Left renal cortex interstitium (tissue), 4 donors: Measurements from ENCODE around the gene ATRN. TPM values are rescaled to one million over a fixed set of nuclear protein-coding genes. Genes with fewer than 3 reads are reported as not detected.

Experiments used
- DNase-seq, 4 donors: peaks; one replicate each; pipeline ENCODE4 v3.0.0-alpha.2; 2013; ENCODE audit warnings: low read depth in 4 of 4, low spot score in 2 of 4, missing footprints in 1 of 4
- polyA plus RNA-seq, 4 donors: library from polyadenylated mRNA; unstranded; fragments of 120-200 nt; gene quantifications; one replicate each; pipeline ENCODE4 v1.2.1, GENCODE V29; 2013; ENCODE audit not compliant: insufficient read length in 4 of 4

The ATRN gene
- polyA plus RNA-seq, 4 donors: 44.8 to 51.1 (median 49.5) TPM

DNA sequence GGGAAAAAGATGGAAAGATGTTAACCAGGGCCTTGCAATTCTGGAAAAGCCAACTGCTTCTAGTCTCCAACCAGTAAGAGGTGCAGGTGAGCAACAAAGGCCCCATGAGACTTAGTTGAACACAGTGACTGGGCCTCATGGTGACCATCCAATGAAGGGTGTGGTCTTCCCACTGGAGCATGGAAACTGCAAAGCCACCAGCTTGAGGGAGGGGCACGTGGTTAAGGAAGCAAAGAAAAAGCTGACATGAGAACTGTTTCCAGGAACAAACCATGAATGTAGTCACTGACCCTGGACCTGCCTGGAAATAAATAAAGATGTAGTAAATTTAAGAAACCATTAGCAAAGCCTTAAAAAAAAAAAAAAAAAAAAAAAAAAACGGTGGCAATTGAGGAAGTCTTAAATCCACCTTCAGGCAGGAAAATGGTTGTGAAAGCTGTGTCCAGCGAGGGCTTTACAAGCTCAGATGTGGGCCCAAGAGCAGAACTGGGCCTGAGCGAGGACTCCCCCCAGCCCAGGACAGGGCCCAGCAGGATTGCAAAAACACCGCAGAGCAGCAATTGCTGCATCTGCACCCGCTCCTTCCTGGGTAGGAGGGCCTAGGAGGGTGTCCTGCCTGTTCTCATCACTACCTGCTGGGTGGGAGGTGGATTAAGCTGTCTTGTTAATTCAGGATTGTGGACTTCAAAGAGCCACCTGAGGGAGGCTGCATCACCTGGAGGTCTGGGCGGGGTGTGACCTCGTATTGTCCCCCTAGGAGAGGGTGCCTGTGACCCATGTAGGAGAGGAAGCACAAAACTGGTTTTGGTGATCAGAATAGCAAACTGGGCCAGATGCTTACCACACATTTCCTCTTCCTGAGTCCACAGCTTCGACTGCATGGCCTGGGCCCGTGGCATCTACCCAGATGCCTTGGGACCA, 182.1 kb downstream of the ATRN start:
- DNase-seq: peak in 1 of 4 donors; percentile 41

DNA sequence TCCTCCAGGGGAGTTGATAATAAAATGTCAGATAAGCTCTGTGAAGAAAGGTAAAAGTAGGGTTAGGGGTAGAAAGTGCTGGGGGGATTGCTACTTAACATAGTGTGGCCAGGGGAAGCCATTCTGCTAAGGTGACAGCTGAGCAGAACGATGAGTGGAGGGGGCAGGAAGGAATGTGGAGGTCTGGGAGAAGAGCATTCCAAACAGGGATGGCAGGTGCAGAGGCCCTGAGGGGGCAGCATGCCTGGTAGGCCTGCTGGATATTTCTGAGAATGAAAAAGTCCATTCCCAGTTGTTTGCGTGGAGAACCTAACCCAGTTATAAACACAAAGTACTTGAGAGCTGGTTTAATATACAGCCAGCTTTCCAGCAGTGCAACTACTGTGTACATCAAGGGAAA, 183.1 kb downstream of the ATRN start:
- no peak for DNase-seq

DNA sequence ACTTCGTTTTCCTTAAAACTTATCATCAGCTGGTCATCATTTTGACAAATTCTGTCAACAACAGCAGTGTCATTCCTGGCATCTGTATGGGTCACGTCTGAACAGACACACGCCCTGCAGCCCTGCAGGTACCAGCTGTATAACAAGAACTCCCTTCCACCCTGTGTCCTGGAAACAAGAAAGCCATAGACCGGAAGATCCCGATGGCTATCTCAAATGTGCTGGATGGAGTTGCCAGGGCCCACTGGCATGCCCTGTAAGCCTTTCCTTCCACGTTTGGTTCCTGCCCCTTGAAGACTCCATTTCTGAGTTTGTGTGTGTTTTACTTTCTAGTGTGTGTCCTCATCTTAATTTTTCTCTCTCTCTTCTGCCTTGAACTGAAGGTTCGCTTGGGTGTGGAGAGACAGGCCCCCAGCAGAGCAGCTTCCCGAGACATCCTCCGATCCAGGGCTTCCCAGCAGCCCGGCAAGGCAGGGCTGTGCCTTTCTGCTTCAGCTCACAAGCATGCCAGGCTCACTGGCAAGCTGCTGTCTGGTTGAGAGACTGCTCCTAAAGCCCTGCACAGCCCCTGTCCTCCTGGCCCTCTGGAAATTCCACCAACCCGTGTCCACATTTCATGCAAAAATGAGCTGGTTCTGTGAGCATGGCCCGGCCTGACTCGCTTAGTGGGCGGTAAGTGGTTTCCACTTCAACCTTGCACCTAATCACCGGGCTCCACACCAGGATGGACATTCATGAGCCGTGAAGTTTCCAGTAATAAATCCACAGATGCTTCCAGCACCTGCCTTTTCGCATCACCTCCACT, 183.7 kb downstream of the ATRN start:
- peak in 2 of 4 donors; percentile 39 to 41 for DNase-seq

DNA sequence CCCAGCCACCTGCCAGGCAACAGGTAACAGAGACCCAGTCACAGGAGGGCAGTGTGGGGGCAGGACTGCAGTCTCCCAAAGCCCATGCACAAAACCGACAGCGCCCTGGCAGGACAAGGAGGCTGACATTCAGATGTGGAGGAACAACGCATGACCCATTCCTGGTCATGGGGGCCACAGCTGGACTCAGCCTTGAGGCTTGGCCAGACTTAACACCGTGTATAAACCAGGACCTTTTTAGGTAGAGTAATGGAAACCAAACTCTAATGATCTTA, 184.2 kb downstream of the ATRN start:
- DNase-seq: no peak

- no peak for DNase-seq
Observed at GRCh38 chr20:3658019-3658715, 187.3 kb downstream of the ATRN start.

- DNase-seq: no peak
Observed at GRCh38 chr20:3658716-3659491, 188.1 kb downstream of the ATRN start.

DNA sequence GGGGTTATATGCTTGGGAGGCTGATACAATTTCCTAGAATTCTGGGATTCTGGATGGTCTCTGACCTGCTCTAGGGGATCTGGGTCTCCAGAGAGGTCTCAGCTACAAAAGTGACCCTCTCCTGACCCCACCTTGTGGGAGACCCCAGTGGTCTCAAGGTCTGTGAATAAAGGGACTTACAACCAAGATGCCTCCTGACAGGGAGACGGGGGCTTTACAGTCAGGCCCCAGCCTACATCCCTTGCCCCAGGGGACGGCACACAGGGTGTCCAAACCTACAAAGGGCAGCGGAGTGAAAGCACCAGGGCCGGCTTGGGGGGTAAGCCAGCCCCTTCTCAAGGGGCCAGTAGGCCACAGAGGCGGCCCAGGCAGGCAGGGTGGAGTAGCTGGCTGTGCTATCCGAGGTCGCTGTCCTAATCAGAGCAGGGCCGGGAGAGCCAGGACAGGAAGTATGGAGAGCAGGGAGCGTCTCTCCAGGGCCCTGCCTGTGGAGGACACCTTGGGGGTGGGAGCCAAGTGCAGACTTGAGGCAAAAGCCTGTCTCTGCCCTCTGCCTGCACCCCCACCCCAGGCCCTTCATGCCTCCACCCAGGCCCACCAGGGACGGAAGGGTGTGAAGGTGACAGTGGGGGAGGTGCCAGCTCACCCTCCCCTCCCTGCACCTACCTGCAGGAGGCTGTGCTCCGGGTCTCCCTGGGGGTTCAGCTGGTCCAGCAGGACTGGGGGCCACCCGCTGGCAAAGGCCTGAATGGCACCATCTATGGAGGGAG, 188.9 kb downstream of the ATRN start:
- DNase-seq: no peak

DNA sequence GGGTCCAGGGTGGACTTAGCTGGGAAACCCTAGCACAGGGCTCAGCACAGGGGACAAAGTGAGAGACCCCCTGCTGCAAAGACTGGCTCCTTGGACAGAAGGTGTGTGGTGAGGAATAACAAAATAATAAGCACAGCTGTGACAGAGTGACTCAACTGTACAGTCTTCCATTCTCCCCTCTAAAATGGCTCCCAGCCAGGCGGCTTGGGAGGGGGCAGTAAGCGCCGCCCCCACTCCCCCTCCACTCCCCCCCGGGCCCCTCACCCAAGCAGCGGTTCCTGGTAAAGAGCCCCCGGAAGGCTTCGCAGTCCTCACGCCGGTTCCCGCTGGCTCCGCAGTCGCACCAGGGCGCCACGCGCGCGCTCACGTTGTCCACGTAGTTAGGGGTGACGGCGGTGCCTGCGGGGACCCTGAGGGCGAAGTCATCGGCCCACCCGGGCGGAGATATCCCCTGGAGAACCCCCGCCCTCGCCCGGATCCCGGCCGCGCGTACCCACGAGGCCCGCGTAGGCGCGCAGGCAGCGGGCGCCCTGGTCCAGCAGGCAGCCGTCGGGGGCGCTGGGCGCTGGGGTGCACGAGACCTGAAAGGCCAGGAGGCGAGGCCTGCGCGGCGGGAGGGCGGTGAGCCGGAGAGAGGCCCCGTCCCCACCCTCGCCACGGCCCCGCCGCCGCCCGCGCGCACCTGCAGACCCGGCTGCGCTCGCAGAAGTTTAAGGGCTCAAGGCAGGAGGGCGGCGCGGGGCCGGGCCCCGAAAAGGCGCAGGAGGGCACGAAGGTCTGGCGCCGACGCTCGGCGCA, 189.6 kb downstream of the ATRN start:
- DNase-seq: no peak

DNA sequence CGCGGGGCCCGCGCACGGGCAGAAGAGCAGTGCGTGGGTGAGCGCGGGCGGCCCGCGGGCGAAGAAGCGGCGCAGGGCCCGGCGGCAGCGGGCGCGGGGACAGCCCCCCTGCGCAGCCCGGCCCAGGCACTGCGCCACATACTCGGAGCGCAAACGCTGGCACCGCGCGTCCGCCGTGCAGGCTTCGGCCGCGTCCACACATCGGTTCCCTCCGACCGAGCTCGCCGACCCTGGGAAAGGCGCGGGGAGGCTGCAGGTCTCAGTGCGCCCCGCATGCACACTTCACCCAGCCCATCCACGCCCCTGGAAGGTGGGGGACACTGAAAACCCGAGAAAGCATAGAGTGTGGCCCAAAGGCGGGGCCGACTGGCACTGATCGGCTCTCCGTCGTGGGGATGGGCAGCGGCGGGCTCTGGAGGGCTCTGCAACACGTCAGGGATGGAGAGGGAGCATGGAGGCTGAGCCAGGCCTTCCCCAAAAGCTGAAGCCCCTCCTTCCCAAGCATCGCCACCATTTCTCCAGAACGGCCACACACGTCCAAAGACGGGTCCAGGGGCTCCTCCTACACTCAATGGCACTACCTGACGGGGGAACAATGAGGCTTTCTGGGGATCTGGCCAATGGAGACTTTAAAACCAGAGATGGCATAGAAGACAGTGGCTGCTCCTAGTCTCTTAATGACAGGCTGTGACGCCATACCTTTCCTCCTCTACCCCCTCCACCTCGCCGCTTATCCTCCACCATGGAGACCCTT, 190.4 kb downstream of the ATRN start:
- DNase-seq: no peak

GRCh38 chr20:3661814-3662665, 191.2 kb downstream of the ATRN start:
- DNase-seq: no peak

- DNase-seq: no peak
Observed at GRCh38 chr20:3663031-3663701, 192.3 kb downstream of the ATRN start, which contains the start of gene GFRA4. TSS of gene GFRA4 (minus strand) at chr20:3663399. CDS start at chr20:3663399, 0 bp downstream.

- DNase-seq: no peak
Observed at GRCh38 chr20:3663858-3664257, 193.0 kb downstream of the ATRN start.

DNA sequence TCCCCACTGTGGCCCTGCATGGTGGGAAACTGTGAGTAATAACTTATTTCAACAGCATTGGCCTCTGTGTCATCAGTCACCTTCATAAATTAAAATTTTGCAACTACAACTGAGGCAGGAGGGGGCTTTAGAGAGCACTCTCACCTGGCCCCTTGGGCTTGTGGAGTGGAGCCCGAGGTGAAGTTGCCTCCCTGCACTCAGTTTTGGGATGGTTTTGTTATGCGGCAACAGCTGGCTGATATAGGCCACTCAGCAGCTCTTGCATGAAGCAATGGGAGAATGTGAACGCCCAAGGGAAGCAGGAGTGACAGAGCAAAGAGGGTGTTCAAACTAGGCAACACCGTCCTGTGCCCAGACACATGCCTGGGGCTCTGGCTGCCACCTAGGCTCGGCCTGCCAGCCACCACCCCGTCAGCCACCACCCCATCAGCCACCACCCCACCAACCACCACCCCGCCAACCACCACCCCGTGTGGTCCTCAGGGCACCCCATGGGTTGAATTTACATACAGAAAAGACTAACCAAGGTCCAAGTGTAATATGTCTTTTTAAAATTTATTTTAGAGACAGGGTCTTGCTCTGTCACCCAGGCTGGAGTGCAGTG, 196.7 kb downstream of the ATRN start:
- no peak for DNase-seq

- no peak for DNase-seq
Observed at GRCh38 chr20:3669710-3670367, 199.0 kb downstream of the ATRN start.

DNA sequence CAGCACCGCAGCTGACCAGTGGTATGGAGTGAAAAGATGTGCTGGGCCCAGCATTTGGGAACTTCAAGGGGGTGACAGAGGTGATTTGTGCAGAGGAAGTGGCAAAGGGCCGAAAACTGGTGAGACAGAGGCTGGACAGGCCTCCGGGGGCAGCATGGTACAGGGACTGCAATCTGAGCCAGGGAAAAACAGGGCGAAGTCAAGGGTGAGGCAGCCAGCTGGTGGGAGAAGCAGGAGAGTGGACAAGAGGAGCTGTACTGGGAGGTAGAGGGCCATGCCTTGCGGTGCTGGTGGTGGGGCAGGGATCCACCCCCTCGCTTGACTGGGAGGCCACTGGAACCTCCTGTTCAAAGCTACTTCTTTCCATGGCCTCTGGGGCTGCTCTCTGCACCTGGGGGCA, 199.7 kb downstream of the ATRN start:
- DNase-seq: no peak

GRCh38 chr20:3670945-3671344, 200.1 kb downstream of the ATRN start:
- DNase-seq: no peak
